HepG2 (cell line): Measurements from ENCODE around the gene UCK2. TPM values are rescaled to one million over a fixed set of nuclear protein-coding genes. Genes with fewer than 3 reads are reported as not detected.

Experiments
- ARID2 ChIP-seq: sonication (generic); formaldehyde crosslinking; IDR thresholded peaks from 2 replicates; pipeline ENCODE4 v1.8.1; 2022; ENCODE audit warnings: mild to moderate bottlenecking, missing genetic modification reagents, borderline replicate concordance
- CBX2 ChIP-seq, 2 experiments: fragments of 200-600 bp in 1 of 2; sonication (generic); formaldehyde crosslinking in 1 of 2; IDR thresholded peaks; 2 replicates each; pipeline versions ENCODE4 v1.7.0 to v1.8.1; 2018 to 2022; ENCODE audit warnings: low read depth in 2 of 2, low read length in 1 of 2, mild to moderate bottlenecking in 1 of 2, missing genetic modification reagents in 1 of 2
- EED ChIP-seq: sonication (generic); formaldehyde crosslinking; IDR thresholded peaks from 2 replicates; pipeline ENCODE4 v1.5.0; 2020; ENCODE audit warnings: mild to moderate bottlenecking, missing genetic modification reagents
- ELF3 ChIP-seq: IDR thresholded peaks from 2 replicates; pipeline ENCODE4 v1.6.1; 2016; ENCODE audit warnings: missing genetic modification reagents, missing compliant biosample characterization
- FOXK1 ChIP-seq: sonication (generic); formaldehyde crosslinking; IDR thresholded peaks from 2 replicates; pipeline ENCODE4 v1.4.0; 2020; ENCODE audit warnings: low read depth, missing genetic modification reagents, borderline replicate concordance
- HBP1 ChIP-seq: IDR thresholded peaks from 2 replicates; pipeline ENCODE4 v1.6.1; 2016; ENCODE audit warnings: low read depth, control low read depth
- HNF4G ChIP-seq, 2 experiments: sonication (generic) in 1 of 2; formaldehyde crosslinking in 1 of 2; IDR thresholded peaks; 2 replicates each; pipeline versions ENCODE4 v1.4.0 to v1.6.1; 2011 to 2020; ENCODE audit warnings: borderline replicate concordance in 2 of 2, low read depth in 2 of 2, mild to moderate bottlenecking in 2 of 2, low read length in 1 of 2, missing genetic modification reagents in 1 of 2, moderate library complexity in 1 of 2
- HOXA5 ChIP-seq: sonication (generic); formaldehyde crosslinking; IDR thresholded peaks from 2 replicates; pipeline ENCODE4 v1.4.0; 2020; ENCODE audit warnings: missing genetic modification reagents
- HOXA7 ChIP-seq: sonication (generic); formaldehyde crosslinking; IDR thresholded peaks from 2 replicates; pipeline ENCODE4 v1.8.1; 2022; ENCODE audit warnings: mild to moderate bottlenecking, missing genetic modification reagents, moderate library complexity
- MEF2D ChIP-seq: sonication (generic); formaldehyde crosslinking; IDR thresholded peaks from 2 replicates; pipeline ENCODE4 v1.5.1; 2020; ENCODE audit warnings: mild to moderate bottlenecking, missing genetic modification reagents
- NAIF1 ChIP-seq: sonication (generic); formaldehyde crosslinking; IDR thresholded peaks from 2 replicates; pipeline ENCODE4 v1.5.0; 2020; ENCODE audit warnings: mild to moderate bottlenecking, missing genetic modification reagents, borderline replicate concordance
- NR2C2 ChIP-seq: sonication (generic); formaldehyde crosslinking; IDR thresholded peaks from 2 replicates; pipeline ENCODE4 v1.4.0; 2020; ENCODE audit warnings: missing genetic modification reagents, mild to moderate bottlenecking, moderate library complexity, borderline replicate concordance
- PCBP1 ChIP-seq: fragments of 200-400 bp; formaldehyde crosslinking; IDR thresholded peaks from 2 replicates; pipeline ENCODE4 v1.6.1; 2017; ENCODE audit warnings: mild to moderate bottlenecking, low read depth, low read length, borderline replicate concordance
- SPEN ChIP-seq: sonication (generic); formaldehyde crosslinking; IDR thresholded peaks from 2 replicates; pipeline ENCODE4 v1.5.1; 2020; ENCODE audit warnings: low read depth, mild to moderate bottlenecking, missing genetic modification reagents
- SRF ChIP-seq: IDR thresholded peaks from 2 replicates; pipeline ENCODE4 v1.6.1; 2011; ENCODE audit warnings: mild to moderate bottlenecking, low read depth, low read length, moderate library complexity
- TARDBP ChIP-seq: sonication (generic); formaldehyde crosslinking; IDR thresholded peaks from 2 replicates; pipeline ENCODE4 v1.8.0; 2022; ENCODE audit warnings: mild to moderate bottlenecking, missing genetic modification reagents
- TCF7 ChIP-seq: sonication (generic); IDR thresholded peaks from 2 replicates; pipeline ENCODE4 v1.6.1; 2016; ENCODE audit warnings: antibody characterized with exemption, low read depth
- TOE1 ChIP-seq: sonication (generic); formaldehyde crosslinking; IDR thresholded peaks from 2 replicates; pipeline ENCODE4 v1.4.0; 2020; ENCODE audit warnings: mild to moderate bottlenecking, missing genetic modification reagents
- ZFP37 ChIP-seq: sonication (generic); formaldehyde crosslinking; IDR thresholded peaks from 2 replicates; pipeline ENCODE4 v1.4.0; 2020; ENCODE audit warnings: missing genetic modification reagents, borderline replicate concordance
- ZMYM3 ChIP-seq: sonication (generic); formaldehyde crosslinking; IDR thresholded peaks from 2 replicates; pipeline ENCODE4 v1.5.1; 2020; ENCODE audit warnings: mild to moderate bottlenecking, missing genetic modification reagents
- ZNF18 ChIP-seq: sonication (generic); formaldehyde crosslinking; IDR thresholded peaks from 2 replicates; pipeline ENCODE4 v1.8.0; 2022; ENCODE audit warnings: mild to moderate bottlenecking, missing genetic modification reagents; ENCODE audit not compliant: insufficient replicate concordance
- ZNF546 ChIP-seq: sonication (generic); formaldehyde crosslinking; conservative IDR thresholded peaks from 2 replicates; pipeline ENCODE4 v1.8.1; 2023; ENCODE audit warnings: mild to moderate bottlenecking, missing genetic modification reagents
- ZNF580 ChIP-seq: IDR thresholded peaks from 2 replicates; pipeline ENCODE4 v1.6.1; 2016; ENCODE audit warnings: low read depth, borderline replicate concordance
- ZNF589 ChIP-seq: sonication (generic); formaldehyde crosslinking; conservative IDR thresholded peaks from 2 replicates; pipeline ENCODE4 v1.8.0; 2022; ENCODE audit warnings: mild to moderate bottlenecking, moderate library complexity, missing genetic modification reagents
- ZNF7 ChIP-seq: IDR thresholded peaks from 2 replicates; pipeline ENCODE4 v1.6.1; 2016; ENCODE audit warnings: missing biosample characterization, missing genetic modification reagents
- ZNF709 ChIP-seq: sonication (generic); formaldehyde crosslinking; IDR thresholded peaks from 2 replicates; pipeline ENCODE4 v1.5.0; 2020; ENCODE audit warnings: mild to moderate bottlenecking, missing genetic modification reagents
- ZSCAN20 ChIP-seq: sonication (generic); formaldehyde crosslinking; IDR thresholded peaks from 2 replicates; pipeline ENCODE4 v1.4.0; 2020; ENCODE audit warnings: missing genetic modification reagents, mild to moderate bottlenecking, borderline replicate concordance
- polyA plus RNA-seq, 8 experiments: library from polyadenylated mRNA; depleted of rRNA in 3 of 8; stranded (reverse) in 7 of 8; unstranded in 1 of 8; fragments of >200 nt; fragmentation: Illumina TruSeq in 4 of 8; extraction: Trizol in 4 of 8; gene quantifications; 2 replicates each; pipeline versions ENCODE4 v1.2.1 to v1.2.3, GENCODE V29; 2011 to 2016; ENCODE audit warnings: low read depth in 4 of 8, missing spikeins in 1 of 8, mixed read lengths in 1 of 8; ENCODE audit not compliant: insufficient read depth in 1 of 8
- total RNA-seq, 5 experiments: library from RNA; depleted of rRNA; stranded (reverse); fragments of >200 nt; fragmentation: Illumina TruSeq; extraction: Trizol; gene quantifications; 2 replicates each; pipeline ENCODE4 v1.2.3, GENCODE V29; 2016; ENCODE audit warnings: low read depth in 1 of 5

UCK2 gene
- total and polyA plus RNA-seq, 2 of the 13 experiments (the other 11 are each of a cell fraction or from before 2014, with no cell fraction given): 64.3 to 78.0 TPM

DNA sequence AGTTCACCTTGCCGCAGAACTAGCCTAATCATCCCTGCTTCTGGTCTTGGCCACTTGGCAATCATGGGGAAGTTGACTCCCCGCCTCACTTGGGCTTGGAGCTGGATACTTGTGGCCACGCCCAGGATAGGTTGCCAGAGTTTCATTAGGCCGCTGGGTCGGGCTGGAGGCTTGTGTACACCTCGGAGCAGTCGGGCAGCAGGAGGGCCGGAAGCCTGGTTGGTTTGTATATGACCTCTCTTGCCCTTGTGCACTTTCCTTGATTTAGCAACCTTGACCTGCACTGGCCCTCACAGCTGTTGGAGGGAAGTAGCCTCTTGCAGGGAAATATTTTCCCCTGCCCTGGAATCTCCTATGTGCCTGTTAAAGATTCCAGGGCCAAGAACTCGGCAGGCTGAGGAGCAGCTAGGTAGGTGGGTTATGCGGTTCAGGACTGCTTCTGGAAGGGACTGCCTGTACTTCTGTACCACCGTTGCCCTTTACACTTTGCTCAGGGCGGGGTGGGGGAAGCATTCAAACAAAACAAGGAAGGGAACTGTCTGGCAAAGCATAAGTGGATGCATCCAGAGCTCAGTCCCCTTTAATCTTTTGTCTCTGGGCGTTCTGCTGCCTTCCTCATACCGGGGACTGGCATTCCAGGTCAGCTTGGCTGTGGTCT, 83.5 kb downstream of the UCK2 start (continued):
- TF ChIP-seq ZNF7 (CRISPR knock-in tag) (peak; percentile 81), TARDBP (peak; percentile 88; the same call in 1 of the 2 replicates), ELF3 (CRISPR knock-in tag) (peak; percentile 81), TOE1 (no peak), HNF4G (IDR thresholded peaks at IDR 0.05; ENCODE audit: borderline replicate concordance, low read depth, low read length) (peak; percentile 84), HNF4G (CRISPR knock-in tag; IDR thresholded peaks at IDR 0.05; ENCODE audit: borderline replicate concordance, low read depth) (peak; percentile 55; the same call in 1 of the 2 replicates), NAIF1 (0 out of 2 replicates have a peak, but pooled peaks have one; percentile 33), HOXA5 (CRISPR knock-in tag) (peak; percentile 65; the same call in 1 of the 2 replicates), ZNF580 (0 out of 2 replicates have a peak, but pooled peaks have one; percentile 44), FOXK1 (CRISPR knock-in tag) (peak; percentile 81; the same call in 1 of the 2 replicates), SRF (no peak), MEF2D (CRISPR knock-in tag) (peak; percentile 70), PCBP1 (no peak), HOXA7 (CRISPR knock-in tag) (no peak), NR2C2 (CRISPR knock-in tag) (peak; percentile 84), SPEN (CRISPR knock-in tag) (peak; percentile 14; the same call in 1 of the 2 replicates), ZSCAN20 (CRISPR knock-in tag) (0 out of 2 replicates have a peak, but pooled peaks have one; percentile 78), ARID2 (CRISPR knock-in tag) (no peak), CBX2 (IDR thresholded peaks at IDR 0.05; ENCODE audit: low read depth, low read length) (no peak), CBX2 (CRISPR knock-in tag; IDR thresholded peaks at IDR 0.05; ENCODE audit: low read depth) (no peak), EED (CRISPR knock-in tag) (0 out of 2 replicates have a peak, but pooled peaks have one; percentile 71), ZNF18 (peak; percentile 33), ZNF589 (CRISPR knock-in tag) (no peak), HBP1 (no peak), ZNF546 (CRISPR knock-in tag) (no peak), TCF7 (peak; percentile 45; the same call in 1 of the 2 replicates), ZMYM3 (no peak; the same call in 1 of the 2 replicates), ZNF709 (no peak), ZFP37 (CRISPR knock-in tag) (no peak)
